H1 (cell line): Measurements from ENCODE around the gene ADIPOR2. TPM values are rescaled to one million over a fixed set of nuclear protein-coding genes. Genes with fewer than 3 reads are reported as not detected.

Source experiments
- CTCF ChIA-PET: fragments of 300-600 bp; sonication (Branson Sonifier 250); formaldehyde crosslinking; loops from one replicate; lab custom pipeline; 2021; ENCODE audit not compliant: partially characterized antibody; lab: Charles Lee
- POLR2A ChIA-PET: fragments of 300-600 bp; sonication (Branson Sonifier 250); formaldehyde crosslinking; loops from one replicate; lab custom pipeline; 2021; ENCODE audit warnings: inconsistent platforms; ENCODE audit not compliant: partially characterized antibody; lab: Charles Lee
- DNase-seq, 2 experiments: peaks; one replicate each; pipeline versions ENCODE4 v3.0.0 to v3.0.0-alpha.2; 2010 to 2022; ENCODE audit warnings: low spot score in 2 of 2, low read depth in 1 of 2, mixed read lengths in 1 of 2
- FAIRE-seq: peaks from 2 replicates; lab custom pipeline; 2011; peaks lifted over from hg19 to GRCh38; lab: Jason Lieb, UNC
- H2AFZ ChIP-seq: 2 replicates; pipeline ENCODE4 v1.8.1; 2012; ENCODE audit warnings: low read length, inconsistent platforms
- H2AK5ac ChIP-seq: 2 replicates; pipeline ENCODE4 v1.6.1; 2013; ENCODE audit warnings: low read depth, low read length
- H2BK120ac ChIP-seq: replicated peaks from 2 replicates; pipeline ENCODE3; 2013; ENCODE audit warnings: low read depth, low read length, inconsistent platforms
- H2BK12ac ChIP-seq: 2 replicates; pipeline ENCODE4 v1.6.1; 2013; ENCODE audit warnings: low read depth, low read length
- H2BK15ac ChIP-seq: 2 replicates; pipeline ENCODE4 v1.6.1; 2013; ENCODE audit warnings: low read length
- H2BK20ac ChIP-seq: 2 replicates; pipeline ENCODE4 v1.6.1; 2013; ENCODE audit warnings: low read length
- H2BK5ac ChIP-seq: 2 replicates; pipeline ENCODE4 v1.6.1; 2013; ENCODE audit warnings: low read depth, low read length
- H3K14ac ChIP-seq: 2 replicates; pipeline ENCODE4 v1.6.1; 2013; ENCODE audit warnings: inconsistent platforms; ENCODE audit not compliant: insufficient read length
- H3K18ac ChIP-seq: 2 replicates; pipeline ENCODE4 v1.6.1; 2013; ENCODE audit warnings: low read length; ENCODE audit errors: extremely low read depth
- H3K23ac ChIP-seq: 2 replicates; pipeline ENCODE4 v1.6.1; 2013; ENCODE audit warnings: inconsistent platforms; ENCODE audit not compliant: insufficient read length
- H3K23me2 ChIP-seq: 2 replicates; pipeline ENCODE4 v1.6.1; 2013; ENCODE audit warnings: low read depth, low read length
- H3K27ac ChIP-seq: 2 replicates; pipeline ENCODE4 v1.6.1; 2011; ENCODE audit warnings: low read depth, low read length, inconsistent platforms
- H3K27me3 ChIP-seq, 4 experiments: replicated peaks in 1 of 4; 1 replicate in 1 of 4; 2 replicates in 3 of 4; pipeline versions ENCODE4 v1.6.1 to v1.8.1; 2011 to 2013; ENCODE audit warnings: low read length in 3 of 4, mild to moderate bottlenecking in 3 of 4, inconsistent platforms in 2 of 4, mixed read lengths in 2 of 4, moderate library complexity in 1 of 4; ENCODE audit not compliant: control insufficient read depth in 3 of 4, insufficient read depth in 3 of 4; ENCODE audit errors: extremely low read depth in 1 of 4
- H3K36me3 ChIP-seq, 4 experiments: 2 replicates each; pipeline versions ENCODE4 v1.6.1 to v1.8.1; 2011 to 2013; ENCODE audit warnings: mild to moderate bottlenecking in 4 of 4, low read length in 3 of 4, moderate library complexity in 2 of 4, control low read depth in 1 of 4, inconsistent platforms in 1 of 4; ENCODE audit not compliant: insufficient read depth in 4 of 4, control insufficient read depth in 2 of 4
- H3K4ac ChIP-seq: replicated peaks from 2 replicates; pipeline ENCODE3; 2013; ENCODE audit warnings: low read length, low read depth, mixed read lengths, inconsistent platforms; ENCODE audit not compliant: insufficient read length
- H3K4me1 ChIP-seq, 4 experiments: replicated peaks in 1 of 4; 1 replicate in 1 of 4; 2 replicates in 3 of 4; pipeline versions ENCODE4 v1.6.1 to v1.8.1; 2011 to 2013; ENCODE audit warnings: low read length in 3 of 4, inconsistent platforms in 2 of 4, mixed read lengths in 1 of 4; ENCODE audit not compliant: insufficient read depth in 4 of 4, control insufficient read depth in 3 of 4
- H3K4me2 ChIP-seq, 2 experiments: 2 replicates each; pipeline versions ENCODE4 v1.6.1 to v1.8.1; 2011 to 2013; ENCODE audit warnings: low read depth in 2 of 2, low read length in 2 of 2, control low read depth in 1 of 2, inconsistent platforms in 1 of 2, mild to moderate bottlenecking in 1 of 2; ENCODE audit not compliant: insufficient read depth in 1 of 2
- H3K4me3 ChIP-seq, 4 experiments: fragments of 200-600, 300-600 bp in 1 of 4; sonication (generic), shearing (Covaris generic), sonication (Bioruptor Twin) in 1 of 4; 2 replicates each; pipeline versions ENCODE4 v1.5.1 to v1.8.1; 2011 to 2016; ENCODE audit warnings: low read length in 4 of 4, low read depth in 3 of 4, control low read depth in 2 of 4, inconsistent platforms in 2 of 4, mild to moderate bottlenecking in 2 of 4, mixed read lengths in 1 of 4, moderate library complexity in 1 of 4; ENCODE audit not compliant: insufficient read depth in 2 of 4; ENCODE audit errors: extremely low read depth in 1 of 4
- H3K56ac ChIP-seq: replicated peaks from 2 replicates; pipeline ENCODE3; 2013; ENCODE audit warnings: low read depth, mild to moderate bottlenecking, mixed read lengths, low read length, inconsistent platforms; ENCODE audit not compliant: insufficient read length
- H3K79me1 ChIP-seq: 2 replicates; pipeline ENCODE4 v1.6.1; 2013; ENCODE audit warnings: low read depth, low read length, control low read depth
- H3K79me2 ChIP-seq, 2 experiments: 2 replicates each; pipeline versions ENCODE4 v1.6.1 to v1.8.1; 2012 to 2013; ENCODE audit warnings: low read length in 2 of 2, mild to moderate bottlenecking in 2 of 2, inconsistent platforms in 1 of 2; ENCODE audit not compliant: insufficient read depth in 2 of 2, control insufficient read depth in 1 of 2
- H3K9ac ChIP-seq, 4 experiments: replicated peaks in 1 of 4; 1 replicate in 1 of 4; 2 replicates in 3 of 4; pipeline versions ENCODE4 v1.6.1 to v1.8.1; 2011 to 2013; ENCODE audit warnings: low read depth in 3 of 4, low read length in 3 of 4, control low read depth in 2 of 4, mild to moderate bottlenecking in 2 of 4, moderate library complexity in 2 of 4, inconsistent platforms in 1 of 4; ENCODE audit errors: extremely low read depth in 1 of 4
- H3K9me3 ChIP-seq, 2 experiments: 2 replicates each; pipeline versions ENCODE4 v1.6.1 to v1.8.1; 2012 to 2013; ENCODE audit warnings: mild to moderate bottlenecking in 2 of 2, moderate library complexity in 2 of 2, control low read depth in 1 of 2, inconsistent platforms in 1 of 2, low read depth in 1 of 2, low read length in 1 of 2, mixed read lengths in 1 of 2; ENCODE audit not compliant: insufficient read depth in 2 of 2
- H4K20me1 ChIP-seq, 2 experiments: replicated peaks in 1 of 2; 2 replicates each; pipeline versions ENCODE3 to v1.8.1; 2011 to 2013; ENCODE audit warnings: inconsistent platforms in 2 of 2, low read length in 2 of 2, mild to moderate bottlenecking in 1 of 2; ENCODE audit not compliant: insufficient read depth in 2 of 2, control insufficient read depth in 1 of 2
- H4K5ac ChIP-seq: 2 replicates; pipeline ENCODE4 v1.6.1; 2013; ENCODE audit warnings: low read length, low read depth, mixed read lengths, inconsistent platforms; ENCODE audit not compliant: insufficient read length
- H4K8ac ChIP-seq: 2 replicates; pipeline ENCODE4 v1.8.0; 2013; ENCODE audit warnings: mild to moderate bottlenecking, moderate library complexity, low read length, inconsistent platforms; ENCODE audit not compliant: insufficient read depth; ENCODE audit errors: extremely low read depth
- H4K91ac ChIP-seq: replicated peaks from 2 replicates; pipeline ENCODE3; 2013; ENCODE audit warnings: low read length, mixed read lengths, inconsistent platforms; ENCODE audit not compliant: insufficient read length
- RNF2 ChIP-seq: fragments of 200-900, 300-1000 bp; sonication (generic); IDR thresholded peaks from 2 replicates; pipeline ENCODE4 v1.7.1; 2016; ENCODE audit warnings: borderline replicate concordance, low read depth, mild to moderate bottlenecking, antibody characterized with exemption, low read length; ENCODE audit not compliant: poor library complexity, severe bottlenecking; ENCODE audit errors: missing control alignments
- WGBS, 2 experiments: shearing (Covaris generic) in 1 of 2; methylation state at CpG; one replicate each; pipeline versions ENCODE4 v1.1.6 to v1.1.7; 2013 to 2015; ENCODE audit warnings: low lambda C conversion rate in 2 of 2, mixed read lengths in 2 of 2, inconsistent platforms in 1 of 2, low coverage in 1 of 2, missing lambda C conversion rate in 1 of 2; ENCODE audit not compliant: insufficient replicate concordance in 2 of 2, insufficient coverage in 1 of 2, insufficient read length in 1 of 2; ENCODE audit errors: extremely low coverage in 1 of 2, missing lambda C conversion rate in 1 of 2; 5-methylcytosine and 5-hydroxymethylcytosine counted together
- polyA plus RNA-seq, 7 experiments: library from polyadenylated mRNA; depleted of rRNA in 3 of 7; stranded (reverse) in 5 of 7; unstranded in 2 of 7; fragments of >200 nt in 5 of 7; fragments of 200-250 nt in 2 of 7; gene quantifications; 1 replicate in 5 of 7; 2 replicates in 1 of 7; 4 replicates in 1 of 7; pipeline versions ENCODE4 v1.2.1 to v1.2.3, GENCODE V29; 2011 to 2013; ENCODE audit warnings: missing spikeins in 2 of 7, mixed read lengths in 2 of 7
- total RNA-seq: library from RNA; stranded (reverse); fragmentation: NEBNext Ultra II Directional; extraction: Animal tissue kit (Norgen Biotek cat#: 25700); gene quantifications from 2 replicates; pipeline ENCODE4 v1.2.1, GENCODE V29; 2021

The ADIPOR2 gene
- total and polyA plus RNA-seq, 2 of the 8 experiments (the other 6 are each of a cell fraction or from before 2014, with no cell fraction given), result 17.5 to 50.8 TPM

DNA sequence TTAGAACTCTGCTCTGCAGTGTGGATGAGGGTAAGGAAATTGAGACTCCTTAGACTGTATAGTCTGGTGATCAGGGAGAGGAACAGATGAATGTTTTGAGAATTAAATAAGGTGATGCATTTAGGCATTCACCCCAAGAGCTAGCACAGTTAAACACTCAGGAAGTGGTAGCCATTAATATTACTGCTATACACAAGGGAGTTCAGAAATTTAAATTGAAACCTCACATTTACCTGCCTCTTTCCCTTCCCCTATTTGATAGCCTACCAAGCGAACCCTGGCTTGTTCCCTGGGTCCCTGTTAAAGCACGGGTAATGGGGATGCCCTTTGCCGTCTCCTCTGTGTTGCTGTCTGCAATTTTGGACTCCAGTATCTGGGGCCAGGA, 43.6 kb upstream of the ADIPOR2 start:
- POLR2A ChIA-PET, result no interaction called here
- no peak for TF ChIP-seq RNF2

More for the DNA sequence above, 43.6 kb upstream of the ADIPOR2 start:
- Histone ChIP-seq H3K79me2 (no peaks in the 10 kb centered on the region), H2BK5ac (no peak overlapping the region), H3K14ac (no peak overlapping the region), H2BK20ac (no peak overlapping the region), H3K27ac (no peak overlapping the region), H3K4me3 (no peak overlapping the region), H2AFZ (no peak overlapping the region), H3K56ac (no peak overlapping the region), H3K79me1 (no peaks in the 10 kb centered on the region), H3K4me1 (peaks cover 0 to 3% (median 0%) of the 10 kb centered on the region in 4 experiments; a peak in 2 of 7 replicates), H3K27me3 (peaks cover 0 to 1% (median 0%) of the 10 kb centered on the region in 4 experiments; a peak in 1 of 7 replicates), H2BK12ac (no peak overlapping the region), H3K23ac (no peak overlapping the region), H3K36me3 (no peaks in the 10 kb centered on the region), H3K9me3 (no peaks in the 10 kb centered on the region), H4K5ac (no peak overlapping the region), H4K91ac (no peak overlapping the region), H3K4me2 (no peak overlapping the region), H3K9ac (no peak overlapping the region), H2AK5ac (no peak overlapping the region), H2BK15ac (no peak overlapping the region), H4K20me1 (no peaks in the 10 kb centered on the region), H3K23me2 (peaks cover 2% of the 10 kb centered on the region; the same call in 1 of the 2 replicates), H3K4ac (no peak overlapping the region), H2BK120ac (no peak overlapping the region), H4K8ac (no peak overlapping the region), H3K18ac (no peak overlapping the region)
- CTCF ChIA-PET, result interaction anchor here (0.9 to 18.8 kb wide), 5 partner anchors 13 to 293 kb away, joined by 4 to 265 read pairs (median 16); partner anchors contain the start of gene WNT5B
- no peak for FAIRE-seq
- 88% methylated on average over 3 of the region's 3 CpGs; no CpG with 5 or more reads in 1 of the 2 experiments for WGBS, 2 experiments
- DNase-seq, result no peak
